ENCODE measurements around the gene CNST. TPM values are rescaled to one million over a fixed set of nuclear protein-coding genes. Genes with fewer than 3 reads are reported as not detected.

CNST gene
- total RNA-seq, 1 donor from 2014 or later = 14.6 TPM

- Mint-ChIP-seq H3K4me3 (ENCODE audit: unreplicated experiment) (no peak overlapping the region), H3K4me1 (ENCODE audit: unreplicated experiment) (peaks cover 19% of the 10 kb centered on the region), H3K9me3 (ENCODE audit: unreplicated experiment) (no peaks in the 10 kb centered on the region), H3K27ac (ENCODE audit: unreplicated experiment) (peak overlapping the region; percentile 62), H3K36me3 (ENCODE audit: low read depth, unreplicated experiment) (no peaks in the 10 kb centered on the region), H3K27me3 (ENCODE audit: unreplicated experiment) (peaks cover 2% of the 10 kb centered on the region)
- DNase-seq (ENCODE audit: low spot score) = no peak
- no peak for TF ChIP-seq CTCF (IDR thresholded peaks at IDR 0.05; ENCODE audit: unreplicated experiment)
These were observed 11.5 kb downstream of the CNST start for GRCh38 chr1:246577720-246578106.

- no peak for DNase-seq (ENCODE audit: low spot score)
These were observed 13.6 kb downstream of the CNST start for GRCh38 chr1:246579818-246580217.

GRCh38 chr1:246580497-246581370 lies 14.5 kb downstream of the CNST start:
- no peak for TF ChIP-seq CTCF (IDR thresholded peaks at IDR 0.05; ENCODE audit: unreplicated experiment)
- H3K36me3 Mint-ChIP-seq (ENCODE audit: low read depth, unreplicated experiment) = peaks cover 7% of the 10 kb centered on the region
- H3K27me3 Mint-ChIP-seq (ENCODE audit: unreplicated experiment) = peaks cover 2% of the 10 kb centered on the region
- H3K4me1 Mint-ChIP-seq (ENCODE audit: unreplicated experiment) = peaks cover 20% of the 10 kb centered on the region
- H3K4me3 Mint-ChIP-seq (ENCODE audit: unreplicated experiment) = no peak overlapping the region
- H3K9me3 Mint-ChIP-seq (ENCODE audit: unreplicated experiment) = no peaks in the 10 kb centered on the region
- no peak for DNase-seq (ENCODE audit: low spot score)
- no peak overlapping the region for H3K27ac Mint-ChIP-seq (ENCODE audit: unreplicated experiment)

More at GRCh38 chr1:246579818-246580217, 13.6 kb downstream of the CNST start:
- Mint-ChIP-seq H3K36me3 (ENCODE audit: low read depth, unreplicated experiment) (peaks cover 7% of the 10 kb centered on the region), H3K4me3 (ENCODE audit: unreplicated experiment) (no peak overlapping the region), H3K27ac (ENCODE audit: unreplicated experiment) (no peak overlapping the region), H3K9me3 (ENCODE audit: unreplicated experiment) (no peaks in the 10 kb centered on the region), H3K27me3 (ENCODE audit: unreplicated experiment) (peaks cover 2% of the 10 kb centered on the region), H3K4me1 (ENCODE audit: unreplicated experiment) (peaks cover 20% of the 10 kb centered on the region)
- no peak for TF ChIP-seq CTCF (IDR thresholded peaks at IDR 0.05; ENCODE audit: unreplicated experiment)

GRCh38 chr1:246582301-246583055 lies 16.2 kb downstream of the CNST start:
- Mint-ChIP-seq H3K9me3 (ENCODE audit: unreplicated experiment) (no peaks in the 10 kb centered on the region), H3K27ac (ENCODE audit: unreplicated experiment) (no peak overlapping the region), H3K36me3 (ENCODE audit: low read depth, unreplicated experiment) (peaks cover 7% of the 10 kb centered on the region), H3K27me3 (ENCODE audit: unreplicated experiment) (no peaks in the 10 kb centered on the region), H3K4me1 (ENCODE audit: unreplicated experiment) (peaks cover 15% of the 10 kb centered on the region), H3K4me3 (ENCODE audit: unreplicated experiment) (no peak overlapping the region)
- no peak for TF ChIP-seq CTCF (IDR thresholded peaks at IDR 0.05; ENCODE audit: unreplicated experiment)
- DNase-seq (ENCODE audit: low spot score) = no peak

GRCh38 chr1:246583056-246583440 lies 16.8 kb downstream of the CNST start:
- Mint-ChIP-seq H3K4me1 (ENCODE audit: unreplicated experiment) (peaks cover 11% of the 10 kb centered on the region), H3K27ac (ENCODE audit: unreplicated experiment) (no peak overlapping the region), H3K4me3 (ENCODE audit: unreplicated experiment) (no peak overlapping the region), H3K27me3 (ENCODE audit: unreplicated experiment) (no peaks in the 10 kb centered on the region), H3K9me3 (ENCODE audit: unreplicated experiment) (no peaks in the 10 kb centered on the region), H3K36me3 (ENCODE audit: low read depth, unreplicated experiment) (peaks cover 7% of the 10 kb centered on the region)
- no peak for TF ChIP-seq CTCF (IDR thresholded peaks at IDR 0.05; ENCODE audit: unreplicated experiment)
- no peak for DNase-seq (ENCODE audit: low spot score)
